ENCODE results near the gene ZBTB7C. TPM values are rescaled to one million over a fixed set of nuclear protein-coding genes. Genes with fewer than 3 reads are reported as not detected.

Gene ZBTB7C
- polyA plus RNA-seq, 1 of the 3 experiments (the other 2 are of a cell fraction): 0.05 TPM

DNA sequence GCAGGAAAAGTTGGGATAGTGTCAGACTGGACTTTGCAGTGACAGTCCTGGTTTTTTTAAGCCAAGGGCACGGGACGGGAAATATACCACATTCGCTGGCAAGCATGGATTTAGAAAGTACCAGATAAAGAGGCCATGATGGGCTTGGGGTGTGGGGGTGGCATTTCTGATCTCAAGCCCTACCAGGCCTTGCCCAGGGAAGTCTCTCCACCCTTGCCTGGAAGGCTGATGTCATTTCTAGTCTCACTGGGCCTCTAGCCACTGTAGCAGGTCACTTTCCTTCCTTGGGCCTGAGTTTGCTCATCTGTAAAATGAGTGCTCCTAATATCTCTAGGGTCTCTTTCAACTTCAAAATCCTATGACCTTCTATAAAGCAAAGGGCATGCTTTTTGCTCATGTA lies 1.8 kb downstream of the ZBTB7C start:
- Histone ChIP-seq H3K36me3 (replicated peaks in 1 of 2; ENCODE audit: control insufficient read depth in 1 of 2, insufficient read depth in 2 of 2, low read length in 1 of 2) (no peaks in the 10 kb centered on the region), H3K4me3 (ENCODE audit: low read depth in 2 of 2, low read length in 1 of 2) (no peak overlapping the region), H3K9me2 (no peaks in the 10 kb centered on the region), H3K27me3 (ENCODE audit: insufficient read depth) (peaks cover 36% of the 10 kb centered on the region), H3K4me1 (ENCODE audit: control insufficient read depth in 1 of 2, insufficient read depth in 2 of 2, low read depth in 1 of 2, low read length in 1 of 2) (peaks cover 0 to 31% of the 10 kb centered on the region in 2 experiments; a peak in 1 of 4 replicates), H3K9ac (no peak overlapping the region), H3F3A (replicated peaks; ENCODE audit: insufficient read depth) (no peaks in the 10 kb centered on the region), H3K79me2 (ENCODE audit: insufficient read depth) (no peaks in the 10 kb centered on the region), H2AFZ (ENCODE audit: low read depth) (no peak overlapping the region), H4K20me1 (ENCODE audit: insufficient read depth) (no peaks in the 10 kb centered on the region), H3K9me3 (no peaks in the 10 kb centered on the region), H3K4me2 (no peak overlapping the region), H3K27ac (ENCODE audit: low read depth in 2 of 2, low read length in 1 of 2) (no peak overlapping the region)
- ChIA-PET POLR2A (no interaction called here), CTCF (interaction anchor here (1.3 kb wide), 1 partner anchor 177 kb away, joined by 3 read pairs; no protein-coding TSS in a partner anchor)
- no peak for DNase-seq
- TF ChIP-seq TEAD4 (IDR thresholded peaks at IDR 0.05; ENCODE audit: borderline replicate concordance, insufficient read depth) (no peak), EZH2phosphoT487 (IDR thresholded peaks at IDR 0.05; ENCODE audit: borderline replicate concordance, low read depth) (no peak), RFX5 (IDR thresholded peaks at IDR 0.05; ENCODE audit: low read length) (no peak), JUND (IDR thresholded peaks at IDR 0.05) (no peak), RXRA (IDR thresholded peaks at IDR 0.05; ENCODE audit: borderline replicate concordance, low read depth) (no peak), FOSL2 (IDR thresholded peaks at IDR 0.05; ENCODE audit: borderline replicate concordance, low read depth) (no peak), YY1 (IDR thresholded peaks at IDR 0.05; ENCODE audit: low read depth) (no peak), NFIC (IDR thresholded peaks at IDR 0.05; ENCODE audit: borderline replicate concordance) (no peak), RAD21 (IDR thresholded peaks at IDR 0.05; ENCODE audit: low read length) (no peak), RCOR1 (IDR thresholded peaks at IDR 0.05; ENCODE audit: low read length) (no peak), NRF1 (IDR thresholded peaks at IDR 0.05; ENCODE audit: low read depth, low read length) (no peak), GABPA (IDR thresholded peaks at IDR 0.05; ENCODE audit: low read depth) (no peak), EP300 (IDR thresholded peaks at IDR 0.05; ENCODE audit: borderline replicate concordance in 1 of 2, low read depth in 1 of 2, low read length in 1 of 2) (no peak)
- TF ChIP-seq, protein P1, sequence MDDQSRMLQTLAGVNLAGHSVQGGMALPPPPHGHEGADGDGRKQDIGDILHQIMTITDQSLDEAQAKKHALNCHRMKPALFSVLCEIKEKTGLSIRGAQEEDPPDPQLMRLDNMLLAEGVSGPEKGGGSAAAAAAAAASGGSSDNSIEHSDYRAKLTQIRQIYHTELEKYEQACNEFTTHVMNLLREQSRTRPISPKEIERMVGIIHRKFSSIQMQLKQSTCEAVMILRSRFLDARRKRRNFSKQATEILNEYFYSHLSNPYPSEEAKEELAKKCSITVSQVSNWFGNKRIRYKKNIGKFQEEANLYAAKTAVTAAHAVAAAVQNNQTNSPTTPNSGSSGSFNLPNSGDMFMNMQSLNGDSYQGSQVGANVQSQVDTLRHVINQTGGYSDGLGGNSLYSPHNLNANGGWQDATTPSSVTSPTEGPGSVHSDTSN (IDR thresholded peaks at IDR 0.05): no peak
- TF ChIP-seq, protein P2, sequence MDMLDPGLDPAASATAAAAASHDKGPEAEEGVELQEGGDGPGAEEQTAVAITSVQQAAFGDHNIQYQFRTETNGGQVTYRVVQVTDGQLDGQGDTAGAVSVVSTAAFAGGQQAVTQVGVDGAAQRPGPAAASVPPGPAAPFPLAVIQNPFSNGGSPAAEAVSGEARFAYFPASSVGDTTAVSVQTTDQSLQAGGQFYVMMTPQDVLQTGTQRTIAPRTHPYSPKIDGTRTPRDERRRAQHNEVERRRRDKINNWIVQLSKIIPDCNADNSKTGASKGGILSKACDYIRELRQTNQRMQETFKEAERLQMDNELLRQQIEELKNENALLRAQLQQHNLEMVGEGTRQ (IDR thresholded peaks at IDR 0.05; ENCODE audit: borderline replicate concordance, low read depth, low read length): no peak
- TF ChIP-seq, protein P3, sequence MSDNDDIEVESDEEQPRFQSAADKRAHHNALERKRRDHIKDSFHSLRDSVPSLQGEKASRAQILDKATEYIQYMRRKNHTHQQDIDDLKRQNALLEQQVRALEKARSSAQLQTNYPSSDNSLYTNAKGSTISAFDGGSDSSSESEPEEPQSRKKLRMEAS (IDR thresholded peaks at IDR 0.05; ENCODE audit: low read depth): no peak
- 91% methylated on average over 3 of the region's 3 CpGs for WGBS (ENCODE audit: low lambda C conversion rate)

DNA sequence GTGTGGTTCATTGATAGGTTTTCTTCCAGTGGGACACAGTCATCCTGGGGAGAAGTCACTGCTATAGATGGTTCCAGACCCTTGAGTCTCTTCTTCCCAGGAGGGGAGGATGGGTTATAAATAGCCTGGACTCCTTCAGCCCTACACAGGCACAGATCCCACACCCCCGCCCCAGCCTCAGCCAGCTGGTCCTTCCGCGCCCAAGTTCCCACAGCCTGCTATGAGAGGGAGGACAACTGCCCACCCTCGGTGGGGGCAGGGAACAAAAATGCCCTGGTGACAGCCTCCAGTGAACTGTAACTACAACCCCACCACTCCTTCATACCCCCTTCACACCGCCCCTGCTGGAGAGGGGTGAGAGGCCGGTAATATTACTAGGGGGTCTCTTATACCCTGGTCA lies 3.2 kb downstream of the ZBTB7C start:
- H3K9me3 ChIP-seq: no peaks in the 10 kb centered on the region
- DNase-seq: no peak
- 87% methylated on average over 6 of the region's 6 CpGs for WGBS (ENCODE audit: low lambda C conversion rate)
- H3K4me1 ChIP-seq (ENCODE audit: control insufficient read depth in 1 of 2, insufficient read depth in 2 of 2, low read depth in 1 of 2, low read length in 1 of 2): peaks cover 0 to 32% of the 10 kb centered on the region in 2 experiments; a peak in 1 of 4 replicates
- no peaks in the 10 kb centered on the region for H4K20me1 ChIP-seq (ENCODE audit: insufficient read depth)
- no peaks in the 10 kb centered on the region for H3K9me2 ChIP-seq
- H3K79me2 ChIP-seq (ENCODE audit: insufficient read depth): no peaks in the 10 kb centered on the region
- no peak overlapping the region for H3K4me2 ChIP-seq
- H3K36me3 ChIP-seq (replicated peaks in 1 of 2; ENCODE audit: control insufficient read depth in 1 of 2, insufficient read depth in 2 of 2, low read length in 1 of 2): no peaks in the 10 kb centered on the region
- no peaks in the 10 kb centered on the region for H3F3A ChIP-seq (replicated peaks; ENCODE audit: insufficient read depth)
- POLR2A ChIA-PET: no interaction called here
- H3K27ac ChIP-seq (ENCODE audit: low read depth in 2 of 2, low read length in 1 of 2): no peak overlapping the region
- peaks cover 22% of the 10 kb centered on the region for H3K27me3 ChIP-seq (ENCODE audit: insufficient read depth)
- H3K9ac ChIP-seq: no peak overlapping the region
- no peak overlapping the region for H3K4me3 ChIP-seq (ENCODE audit: low read depth in 2 of 2, low read length in 1 of 2)
- CTCF ChIA-PET: interaction anchor here (0.7 to 2.8 kb wide), 2 partner anchors 40 to 88 kb away, joined by 3 to 13 read pairs; no protein-coding TSS in a partner anchor
- no peak overlapping the region for H2AFZ ChIP-seq (ENCODE audit: low read depth)
- TF ChIP-seq TCF12 (IDR thresholded peaks at IDR 0.05): no peak
- TF ChIP-seq, protein P4, sequence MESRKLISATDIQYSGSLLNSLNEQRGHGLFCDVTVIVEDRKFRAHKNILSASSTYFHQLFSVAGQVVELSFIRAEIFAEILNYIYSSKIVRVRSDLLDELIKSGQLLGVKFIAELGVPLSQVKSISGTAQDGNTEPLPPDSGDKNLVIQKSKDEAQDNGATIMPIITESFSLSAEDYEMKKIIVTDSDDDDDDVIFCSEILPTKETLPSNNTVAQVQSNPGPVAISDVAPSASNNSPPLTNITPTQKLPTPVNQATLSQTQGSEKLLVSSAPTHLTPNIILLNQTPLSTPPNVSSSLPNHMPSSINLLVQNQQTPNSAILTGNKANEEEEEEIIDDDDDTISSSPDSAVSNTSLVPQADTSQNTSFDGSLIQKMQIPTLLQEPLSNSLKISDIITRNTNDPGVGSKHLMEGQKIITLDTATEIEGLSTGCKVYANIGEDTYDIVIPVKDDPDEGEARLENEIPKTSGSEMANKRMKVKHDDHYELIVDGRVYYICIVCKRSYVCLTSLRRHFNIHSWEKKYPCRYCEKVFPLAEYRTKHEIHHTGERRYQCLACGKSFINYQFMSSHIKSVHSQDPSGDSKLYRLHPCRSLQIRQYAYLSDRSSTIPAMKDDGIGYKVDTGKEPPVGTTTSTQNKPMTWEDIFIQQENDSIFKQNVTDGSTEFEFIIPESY (IDR thresholded peaks at IDR 0.05; ENCODE audit: borderline replicate concordance, low read depth): no peak
- no peak for TF ChIP-seq JUND (IDR thresholded peaks at IDR 0.05)
- TF ChIP-seq, protein P2 (IDR thresholded peaks at IDR 0.05; ENCODE audit: borderline replicate concordance, low read depth, low read length): no peak
- no peak for TF ChIP-seq SIN3A (IDR thresholded peaks at IDR 0.05; ENCODE audit: borderline replicate concordance, low read depth, low read length)
- TF ChIP-seq, protein P5, sequence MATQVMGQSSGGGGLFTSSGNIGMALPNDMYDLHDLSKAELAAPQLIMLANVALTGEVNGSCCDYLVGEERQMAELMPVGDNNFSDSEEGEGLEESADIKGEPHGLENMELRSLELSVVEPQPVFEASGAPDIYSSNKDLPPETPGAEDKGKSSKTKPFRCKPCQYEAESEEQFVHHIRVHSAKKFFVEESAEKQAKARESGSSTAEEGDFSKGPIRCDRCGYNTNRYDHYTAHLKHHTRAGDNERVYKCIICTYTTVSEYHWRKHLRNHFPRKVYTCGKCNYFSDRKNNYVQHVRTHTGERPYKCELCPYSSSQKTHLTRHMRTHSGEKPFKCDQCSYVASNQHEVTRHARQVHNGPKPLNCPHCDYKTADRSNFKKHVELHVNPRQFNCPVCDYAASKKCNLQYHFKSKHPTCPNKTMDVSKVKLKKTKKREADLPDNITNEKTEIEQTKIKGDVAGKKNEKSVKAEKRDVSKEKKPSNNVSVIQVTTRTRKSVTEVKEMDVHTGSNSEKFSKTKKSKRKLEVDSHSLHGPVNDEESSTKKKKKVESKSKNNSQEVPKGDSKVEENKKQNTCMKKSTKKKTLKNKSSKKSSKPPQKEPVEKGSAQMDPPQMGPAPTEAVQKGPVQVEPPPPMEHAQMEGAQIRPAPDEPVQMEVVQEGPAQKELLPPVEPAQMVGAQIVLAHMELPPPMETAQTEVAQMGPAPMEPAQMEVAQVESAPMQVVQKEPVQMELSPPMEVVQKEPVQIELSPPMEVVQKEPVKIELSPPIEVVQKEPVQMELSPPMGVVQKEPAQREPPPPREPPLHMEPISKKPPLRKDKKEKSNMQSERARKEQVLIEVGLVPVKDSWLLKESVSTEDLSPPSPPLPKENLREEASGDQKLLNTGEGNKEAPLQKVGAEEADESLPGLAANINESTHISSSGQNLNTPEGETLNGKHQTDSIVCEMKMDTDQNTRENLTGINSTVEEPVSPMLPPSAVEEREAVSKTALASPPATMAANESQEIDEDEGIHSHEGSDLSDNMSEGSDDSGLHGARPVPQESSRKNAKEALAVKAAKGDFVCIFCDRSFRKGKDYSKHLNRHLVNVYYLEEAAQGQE (IDR thresholded peaks at IDR 0.05; ENCODE audit: low read depth, low read length): no peak

Data from SK-N-SH (cell line).